Right forelimb (tissue), 1 donor: ENCODE results near the gene ALDH8A1.

Experiments
- DNase-seq: peaks from one replicate; pipeline ENCODE4 v3.0.0-alpha.2; 2018

Gene ALDH8A1

DNA sequence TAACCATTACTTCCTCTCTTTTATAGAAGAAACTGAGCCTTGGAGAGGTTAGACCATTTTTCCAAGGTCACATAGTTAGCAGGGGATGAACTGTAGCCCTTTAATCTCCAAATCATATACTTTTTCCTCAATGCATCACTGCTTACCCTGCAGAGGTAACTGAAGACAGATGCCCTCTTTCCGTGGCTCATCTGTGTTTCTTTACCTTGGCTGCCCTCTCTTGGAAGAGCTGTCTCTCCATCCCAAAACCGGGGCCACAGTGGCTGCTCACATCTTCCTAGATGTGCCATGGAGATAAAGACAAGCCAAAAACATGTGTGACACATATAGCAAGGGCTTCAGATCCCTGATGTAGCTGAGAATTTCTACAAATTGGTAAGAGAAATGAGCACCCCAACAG is 581 bp upstream of the ALDH8A1 start:
- DNase-seq = no peak

DNA sequence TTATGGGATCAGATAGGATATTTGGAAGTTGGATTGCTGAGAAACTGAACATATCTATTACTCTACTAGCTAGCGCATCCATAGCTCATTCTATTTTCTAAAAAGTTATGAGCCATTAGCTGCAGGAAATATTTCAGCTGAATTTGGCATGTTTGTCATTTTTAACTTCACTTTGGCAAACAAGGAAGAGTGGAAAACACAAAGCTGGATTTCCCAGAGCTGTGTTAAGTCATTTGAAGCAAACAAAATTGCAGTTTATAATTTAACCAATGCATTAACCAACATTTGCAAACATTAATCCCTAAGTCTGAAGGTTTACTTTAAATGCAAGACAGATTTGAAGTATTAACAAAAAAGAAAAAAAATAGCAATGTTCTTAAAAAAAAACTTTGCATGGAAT is 1.2 kb downstream of the ALDH8A1 start:
- no peak for DNase-seq

DNA sequence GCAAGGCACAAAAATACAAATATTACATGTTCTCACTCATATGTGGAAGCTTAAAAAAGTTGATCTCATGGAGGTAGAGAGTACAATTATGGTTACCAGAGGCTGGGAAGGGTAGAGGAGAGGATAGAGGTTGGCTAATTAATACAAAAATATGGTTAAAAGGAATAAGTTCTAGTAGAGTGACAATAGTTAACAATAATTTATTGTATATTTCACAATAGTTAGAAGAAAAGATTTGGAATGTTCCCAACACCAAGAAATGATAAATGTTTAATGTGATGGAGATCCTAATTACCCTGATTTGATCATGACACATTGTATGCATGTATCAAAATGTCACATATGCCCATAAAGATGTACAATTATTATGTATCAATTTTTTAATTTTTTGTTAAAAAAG is 1.8 kb downstream of the ALDH8A1 start:
- no peak for DNase-seq

DNA sequence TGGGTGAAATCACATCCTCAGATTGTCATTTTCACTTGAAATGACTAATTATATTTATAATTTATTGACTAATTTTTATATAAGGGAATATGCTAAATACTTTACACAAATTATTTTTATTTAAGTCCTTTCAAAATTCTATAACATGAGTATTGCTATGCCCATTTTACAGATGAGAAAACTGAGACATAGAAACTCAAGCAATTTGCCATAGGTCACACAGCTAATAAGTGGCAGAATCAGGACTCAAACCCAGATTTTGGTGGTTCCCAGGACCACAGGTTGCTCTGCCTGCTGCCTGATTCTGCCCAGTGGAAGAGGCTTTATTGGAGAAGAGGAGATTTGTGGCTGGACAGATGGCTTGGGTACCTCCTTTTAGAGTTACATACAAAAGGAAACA is 4.9 kb downstream of the ALDH8A1 start:
- no peak for DNase-seq

DNA sequence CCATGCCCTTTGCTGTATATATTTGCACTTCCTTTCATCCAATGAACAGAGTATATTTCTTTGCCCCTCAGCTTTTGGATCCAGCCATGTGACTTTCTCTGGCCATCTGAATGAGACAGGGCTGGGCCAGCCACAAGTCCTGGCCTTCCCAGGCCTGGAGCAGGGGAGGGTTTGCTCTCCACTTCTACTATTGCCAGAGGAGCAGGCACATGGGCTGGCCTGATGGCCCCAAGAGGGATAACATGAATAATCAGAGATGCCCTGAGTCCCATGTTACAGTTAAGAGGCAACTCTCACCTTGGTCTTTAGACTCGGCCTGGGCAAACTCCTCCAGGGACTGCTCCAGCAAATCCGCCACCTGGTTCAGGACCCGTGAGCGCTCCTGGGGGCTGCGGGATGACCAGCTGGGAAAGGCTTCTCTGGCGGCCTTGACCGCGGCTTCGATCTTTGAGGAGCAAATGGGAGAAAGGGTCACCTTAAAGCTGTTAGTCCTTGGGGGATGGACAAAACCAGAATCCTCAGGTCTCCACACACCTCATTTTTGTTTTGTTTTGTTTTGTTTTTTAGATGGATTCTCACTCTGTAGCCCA is 6.3 kb downstream of the ALDH8A1 start:
- no peak for DNase-seq

DNA sequence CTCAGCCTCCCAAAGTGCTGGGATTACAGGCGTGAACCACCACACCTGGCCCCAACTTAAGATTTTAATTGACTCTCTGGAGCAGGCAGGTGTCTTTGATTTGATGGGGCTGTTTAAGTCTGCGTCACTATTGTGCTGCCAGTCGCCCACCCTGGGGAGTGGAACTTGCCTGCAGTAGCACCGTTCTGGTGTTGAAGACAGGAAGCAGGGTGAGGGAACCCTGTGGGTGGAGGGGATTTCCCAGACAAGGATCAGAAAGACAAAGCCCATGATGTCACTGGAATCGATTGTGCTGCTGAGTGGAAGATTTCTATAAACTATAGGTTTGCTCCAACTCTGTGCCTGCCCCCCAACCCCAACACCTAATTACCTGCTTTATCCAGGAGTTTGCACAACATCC is 11.0 kb downstream of the ALDH8A1 start:
- DNase-seq = no peak

DNA sequence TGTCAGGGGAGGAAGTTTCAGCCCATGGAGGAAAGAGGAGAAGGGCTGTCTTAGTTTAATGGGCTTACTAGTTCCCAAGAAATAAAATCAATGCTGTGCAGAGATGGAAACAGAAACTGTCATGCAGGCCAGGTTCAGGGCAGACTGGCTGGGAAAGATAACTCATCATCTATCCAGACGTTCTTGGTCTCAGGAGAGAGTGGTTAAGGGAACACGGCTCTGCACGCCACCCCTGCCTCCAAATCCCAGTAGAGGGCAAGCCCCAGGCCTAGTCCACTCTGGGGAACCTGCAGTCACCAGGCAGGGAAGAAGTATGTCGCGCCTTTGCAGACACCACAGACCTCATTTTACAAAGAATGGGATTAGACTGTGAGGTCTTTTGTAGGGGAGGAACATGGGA is 12.5 kb downstream of the ALDH8A1 start:
- DNase-seq = no peak

DNA sequence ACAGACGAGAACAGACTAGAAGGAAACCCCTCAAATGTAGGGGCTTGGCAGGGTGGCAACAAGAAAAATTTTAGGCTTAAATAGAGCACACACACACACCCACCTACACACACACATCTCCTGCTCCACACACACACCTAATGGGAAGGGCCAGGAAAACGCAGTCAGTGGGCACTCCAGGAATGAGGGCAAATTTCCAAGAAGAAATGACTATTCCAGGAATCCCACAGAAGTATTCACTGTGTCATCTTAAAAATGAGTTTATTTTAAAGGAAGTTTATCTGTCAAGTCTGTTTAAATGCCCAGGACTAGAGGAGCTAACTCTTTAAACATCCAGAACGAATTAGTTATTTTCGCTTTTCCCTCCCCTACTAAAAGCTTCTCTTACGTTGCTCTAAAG is 13.0 kb downstream of the ALDH8A1 start:
- DNase-seq = no peak

DNA sequence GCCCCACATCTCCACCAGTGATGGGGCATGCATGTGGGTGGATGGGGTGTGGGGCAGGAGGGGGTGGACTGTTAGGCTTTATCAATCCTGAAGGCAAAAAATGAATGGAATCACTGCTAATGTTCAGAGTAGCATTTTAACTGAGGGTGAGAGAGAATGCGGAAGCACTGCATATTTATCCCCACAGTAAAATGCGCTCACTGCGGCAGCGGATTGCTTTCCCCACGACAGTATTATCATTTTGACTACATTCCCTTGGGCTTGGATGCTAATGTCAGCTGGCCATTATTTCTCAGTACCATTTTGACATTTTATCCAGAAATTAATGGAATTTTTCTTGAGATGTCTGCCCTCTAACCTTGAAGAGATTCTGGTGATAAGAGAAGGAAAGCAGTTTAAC is 13.4 kb downstream of the ALDH8A1 start:
- no peak for DNase-seq

DNA sequence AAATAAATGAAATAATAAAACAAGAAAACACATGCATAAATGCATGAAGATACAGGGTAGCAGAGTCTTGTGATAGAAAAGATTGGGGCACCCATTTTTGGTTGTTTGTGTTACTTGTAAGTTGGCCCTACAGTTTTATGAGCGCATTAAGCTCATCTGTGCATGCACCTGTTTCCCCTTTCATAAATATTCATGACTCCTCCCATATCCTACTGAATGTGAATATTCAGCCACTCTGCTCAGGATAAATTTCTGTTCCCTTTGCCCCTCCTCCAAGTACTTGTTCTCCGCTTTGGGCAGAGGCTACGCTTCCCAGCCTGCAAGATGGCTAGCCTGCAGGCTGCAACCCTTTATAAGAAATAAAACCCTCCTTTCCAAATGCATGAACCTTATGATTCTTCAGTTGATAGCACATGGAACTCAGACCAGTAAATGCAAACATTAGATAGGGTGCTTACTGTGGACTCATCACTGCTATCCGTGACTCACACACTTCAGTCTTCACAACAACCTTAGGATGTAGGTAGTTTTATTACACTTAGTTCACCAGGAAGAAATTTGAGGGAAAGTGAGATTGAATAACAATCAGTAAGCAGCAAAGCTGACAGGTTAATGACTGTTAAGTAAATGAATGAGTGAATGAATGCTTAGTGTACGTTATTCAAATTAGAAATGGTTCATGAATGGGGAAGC is 15.0 kb downstream of the ALDH8A1 start:
- DNase-seq = no peak

DNA sequence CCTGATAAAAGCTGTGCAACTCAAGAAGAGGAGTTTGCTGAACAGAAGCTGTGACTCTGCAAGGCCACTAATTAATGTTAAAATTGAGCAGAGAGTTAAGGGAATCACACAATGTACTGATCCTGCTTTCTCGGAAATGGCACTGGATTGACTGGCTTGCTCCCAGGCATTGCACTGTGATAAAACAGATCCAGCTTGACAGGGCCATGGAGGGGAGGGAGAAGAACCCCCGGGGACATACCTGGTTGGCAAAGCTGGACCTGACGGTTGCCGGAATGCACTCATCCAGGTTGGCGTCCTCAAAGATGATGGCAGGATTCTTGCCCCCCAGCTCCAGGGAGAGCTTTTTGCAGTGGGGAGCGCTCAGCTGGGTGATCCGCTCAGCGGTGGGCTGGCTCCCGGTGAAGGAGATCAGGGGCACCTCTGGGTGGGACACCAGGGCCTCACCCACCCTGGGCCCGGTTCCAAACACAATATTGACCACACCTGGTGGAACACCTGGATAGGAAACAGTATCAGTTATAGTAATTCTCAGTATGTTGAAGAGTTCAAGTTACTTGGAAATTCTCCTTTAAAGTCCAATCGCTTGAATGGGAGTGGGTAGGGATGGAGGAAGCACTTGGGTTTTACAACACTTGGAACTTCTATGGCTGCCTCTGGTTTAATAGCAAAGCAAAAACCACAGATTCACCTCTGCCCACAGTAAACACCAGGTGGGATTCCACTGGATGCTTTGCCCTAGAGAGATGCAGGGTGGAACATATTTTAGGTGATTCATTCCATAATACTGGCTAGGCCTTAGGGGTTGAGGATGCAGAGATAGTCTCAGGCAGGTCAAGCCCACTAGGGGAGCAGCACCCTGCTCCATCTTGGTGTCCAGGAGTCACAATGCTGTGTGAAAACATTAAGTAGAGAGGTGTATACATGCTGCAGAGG is 17.1 kb downstream of the ALDH8A1 start:
- no peak for DNase-seq

DNA sequence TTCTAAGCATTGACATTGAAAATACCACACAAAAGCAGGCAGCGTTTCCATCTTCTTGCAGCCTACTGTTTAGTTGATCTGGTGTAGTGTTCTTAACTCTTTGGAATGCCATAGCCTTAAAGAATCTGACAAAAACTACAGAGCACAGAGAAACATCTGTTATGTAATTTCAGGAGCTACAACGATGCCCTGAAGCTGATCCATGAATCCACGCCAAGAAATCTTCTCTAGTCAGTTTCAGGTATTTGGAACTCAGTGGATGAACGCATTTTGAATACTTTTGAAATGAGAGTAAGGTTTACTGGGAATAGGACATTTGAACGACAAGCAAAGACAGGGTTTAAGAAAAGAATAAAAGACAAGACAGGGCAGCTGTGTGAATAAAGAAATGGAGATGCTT is 17.8 kb downstream of the ALDH8A1 start:
- DNase-seq = no peak

DNA sequence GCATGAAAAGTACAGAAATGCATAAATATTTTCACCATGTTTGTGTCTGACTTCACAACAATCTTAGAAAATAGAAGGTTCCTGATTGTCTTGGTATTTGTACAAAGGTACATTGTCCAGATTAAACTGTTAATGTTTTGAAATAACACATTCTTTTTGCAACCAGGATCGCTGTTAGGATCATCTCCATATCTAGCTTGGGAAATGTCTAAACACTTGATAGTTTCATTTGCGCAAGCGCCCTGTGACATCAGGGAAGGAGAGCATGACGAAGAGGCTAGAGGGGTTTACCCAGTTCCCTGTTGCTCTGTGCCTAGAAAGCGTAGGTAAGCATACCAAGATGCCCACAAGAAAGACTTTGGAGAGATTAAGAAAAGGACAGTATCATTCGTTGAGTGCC is 19.4 kb downstream of the ALDH8A1 start:
- no peak for DNase-seq

DNA sequence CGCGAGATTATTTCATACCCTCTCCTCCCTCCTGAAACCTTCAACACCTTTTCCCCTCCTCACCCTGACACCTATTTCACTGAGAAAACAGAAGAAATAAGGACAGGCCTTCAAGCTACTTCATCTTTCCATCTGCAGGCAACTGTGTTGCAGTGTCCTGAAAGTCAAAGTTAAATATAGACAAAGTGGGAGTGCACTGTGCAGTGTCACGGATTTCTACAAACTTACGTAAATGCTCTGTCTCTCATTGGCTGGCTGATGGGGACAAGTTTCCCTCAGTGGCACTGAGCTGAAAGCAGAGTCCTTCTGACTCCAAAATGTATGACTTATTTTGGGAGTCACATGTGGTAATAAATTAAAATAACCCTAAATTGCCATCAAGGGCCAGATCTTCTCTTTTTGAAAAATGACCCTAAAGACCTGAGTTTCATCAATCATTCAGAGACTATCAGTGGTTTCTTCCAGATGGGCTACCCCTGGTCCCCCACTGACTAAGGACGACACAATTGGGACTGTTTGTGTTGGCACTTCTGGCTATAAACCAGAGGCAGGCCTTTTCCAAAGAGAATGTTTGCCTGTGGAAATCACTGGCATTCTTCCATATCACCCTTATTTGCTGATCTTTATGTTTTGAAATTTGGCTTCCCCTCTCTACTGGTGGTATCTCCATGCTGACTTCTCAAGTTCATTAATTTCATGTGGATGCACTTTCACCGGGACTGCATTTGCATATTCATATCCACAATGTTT is 21.6 kb downstream of the ALDH8A1 start:
- DNase-seq = no peak

DNA sequence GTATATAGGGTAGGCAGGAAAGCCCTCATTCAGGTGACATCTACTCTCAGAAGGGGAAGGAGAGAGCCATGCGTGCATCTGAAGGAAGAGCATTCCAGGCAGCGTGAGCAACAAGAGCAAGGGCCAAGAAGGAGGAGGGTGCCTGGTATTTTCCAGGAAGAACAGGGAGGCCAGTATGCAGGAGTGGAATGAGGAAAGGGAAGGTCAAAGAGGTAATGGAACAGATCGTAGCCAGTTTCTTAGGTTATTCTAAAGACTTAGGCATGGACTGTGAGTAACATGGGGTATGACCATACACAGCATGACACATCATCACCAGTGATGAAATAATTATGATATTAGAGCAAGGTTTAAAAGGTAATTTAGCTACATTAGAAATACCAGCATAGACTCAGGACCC is 24.1 kb downstream of the ALDH8A1 start:
- DNase-seq = no peak

DNA sequence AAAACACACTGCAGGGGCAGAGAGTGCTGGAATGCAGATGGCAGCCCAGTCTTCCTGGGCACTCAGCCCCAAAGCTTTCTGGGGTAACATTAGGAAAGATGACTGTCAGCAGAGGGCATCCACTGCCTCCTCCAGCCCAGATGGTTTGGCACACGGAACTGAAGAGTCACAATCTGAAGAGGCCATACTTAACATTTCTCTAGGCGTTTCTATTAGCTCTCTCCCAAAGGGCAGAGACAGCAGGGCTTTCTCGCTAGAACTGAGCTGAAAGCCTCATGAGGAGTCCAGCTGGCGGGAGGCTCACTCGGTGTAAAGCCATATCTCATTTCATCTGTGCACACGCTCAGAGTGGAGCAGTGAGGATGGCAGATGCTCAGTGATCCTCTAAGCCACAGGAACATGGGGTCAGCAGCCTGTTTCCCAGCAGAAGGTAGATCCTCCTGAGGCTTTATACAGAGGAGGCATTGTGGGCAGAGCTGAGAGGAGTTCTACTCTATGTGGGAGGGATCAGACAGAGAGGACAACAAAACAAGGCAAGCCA is 28.1 kb downstream of the ALDH8A1 start:
- no peak for DNase-seq

DNA sequence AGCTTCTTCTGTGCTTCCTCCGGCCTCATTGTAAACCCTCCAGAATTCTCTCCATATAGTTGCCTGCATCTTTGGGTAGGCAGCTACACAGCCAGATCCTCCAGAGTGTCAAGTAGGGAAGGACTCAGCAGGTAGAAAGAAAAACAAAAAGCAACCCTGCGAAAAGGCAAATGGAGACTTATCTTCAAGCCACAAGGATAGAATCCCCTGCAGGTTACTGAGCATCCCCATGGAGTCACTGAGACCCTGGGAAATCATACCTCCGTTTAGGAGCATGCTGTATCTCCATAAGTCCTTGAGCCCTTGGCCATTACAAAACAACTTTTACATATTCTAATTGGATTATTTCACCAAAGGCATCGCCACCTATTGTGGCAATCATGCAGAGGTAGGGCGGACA is 28.6 kb downstream of the ALDH8A1 start:
- DNase-seq = no peak

DNA sequence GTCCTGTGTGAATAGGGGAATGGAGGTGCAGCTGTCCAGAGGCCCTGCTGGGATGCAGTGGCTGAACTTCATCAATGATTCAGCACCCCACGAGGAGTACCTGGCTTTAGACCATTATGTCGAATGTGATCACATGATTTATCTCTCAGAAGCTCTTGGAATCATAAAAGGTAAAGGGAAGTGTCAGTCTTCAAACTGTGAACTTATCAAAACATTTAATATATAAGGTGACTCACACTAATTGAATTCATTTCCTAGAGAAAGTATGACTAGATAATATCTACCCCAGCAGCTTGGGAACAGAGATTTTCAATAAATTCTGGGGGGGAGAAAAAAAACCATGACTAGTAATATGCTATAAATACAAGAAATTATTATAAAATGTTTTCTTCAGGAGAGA is 29.5 kb downstream of the ALDH8A1 start:
- no peak for DNase-seq

DNA sequence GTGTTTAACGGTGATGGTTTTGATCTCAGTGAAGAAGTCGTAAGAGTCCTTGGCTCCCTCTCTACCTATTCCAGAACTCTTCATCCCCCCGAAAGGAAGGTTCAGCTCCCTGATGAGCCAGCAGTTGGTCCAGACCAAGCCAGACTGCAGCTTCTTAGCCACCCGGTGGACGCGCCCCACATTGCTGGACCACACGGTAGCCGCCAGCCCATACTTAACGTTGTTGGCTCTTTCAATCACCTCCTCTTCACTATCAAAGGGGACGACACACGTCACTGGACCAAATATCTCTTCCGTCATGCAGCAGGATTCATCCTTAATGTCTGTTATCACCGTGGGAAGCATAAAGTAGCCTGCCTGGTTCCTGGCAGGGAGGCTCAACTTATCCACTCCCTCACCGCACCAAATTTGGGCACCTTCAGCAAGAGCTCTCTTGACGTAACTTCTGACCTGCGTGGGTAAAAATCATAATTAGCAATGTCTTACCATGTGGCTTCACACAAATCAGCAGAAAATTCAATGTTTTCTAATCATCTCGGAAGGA is 31.4 kb downstream of the ALDH8A1 start:
- no peak for DNase-seq

DNA sequence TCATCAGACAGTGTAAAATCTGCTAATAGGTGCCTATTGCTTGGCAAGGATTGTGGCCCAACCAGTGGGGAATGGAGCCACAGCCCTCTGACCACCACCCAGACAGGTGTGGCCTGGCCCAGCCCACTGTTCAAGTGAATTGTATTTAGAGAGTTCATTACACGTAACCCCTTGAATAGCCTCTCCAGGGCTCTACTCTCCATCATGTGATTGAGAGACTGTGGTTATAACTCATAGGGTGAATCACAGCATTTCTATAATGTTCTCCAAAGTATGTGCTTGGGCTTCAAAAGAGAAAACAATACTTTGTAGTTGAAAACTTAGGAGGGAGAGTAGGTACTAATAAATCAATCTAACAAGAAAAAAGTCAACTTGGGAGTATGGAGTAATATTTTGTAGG is 38.4 kb downstream of the ALDH8A1 start:
- no peak for DNase-seq

DNA sequence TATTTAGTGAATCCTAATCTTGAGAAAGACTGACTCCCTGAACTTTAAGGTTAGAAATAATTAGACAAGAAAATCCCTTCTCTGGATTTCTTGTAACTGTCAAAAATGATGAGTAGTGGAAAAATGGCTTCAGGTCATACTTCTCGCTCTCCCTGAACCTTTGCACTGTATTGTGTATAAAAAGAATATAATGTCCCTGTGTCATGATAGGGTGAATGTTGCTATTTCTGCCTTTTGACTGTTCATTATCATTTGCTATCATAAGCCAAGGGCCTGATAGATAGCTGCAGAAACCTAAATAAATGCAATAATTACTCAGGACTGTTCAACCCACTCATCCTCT is 39.3 kb downstream of the ALDH8A1 start:
- no peak for DNase-seq

DNA sequence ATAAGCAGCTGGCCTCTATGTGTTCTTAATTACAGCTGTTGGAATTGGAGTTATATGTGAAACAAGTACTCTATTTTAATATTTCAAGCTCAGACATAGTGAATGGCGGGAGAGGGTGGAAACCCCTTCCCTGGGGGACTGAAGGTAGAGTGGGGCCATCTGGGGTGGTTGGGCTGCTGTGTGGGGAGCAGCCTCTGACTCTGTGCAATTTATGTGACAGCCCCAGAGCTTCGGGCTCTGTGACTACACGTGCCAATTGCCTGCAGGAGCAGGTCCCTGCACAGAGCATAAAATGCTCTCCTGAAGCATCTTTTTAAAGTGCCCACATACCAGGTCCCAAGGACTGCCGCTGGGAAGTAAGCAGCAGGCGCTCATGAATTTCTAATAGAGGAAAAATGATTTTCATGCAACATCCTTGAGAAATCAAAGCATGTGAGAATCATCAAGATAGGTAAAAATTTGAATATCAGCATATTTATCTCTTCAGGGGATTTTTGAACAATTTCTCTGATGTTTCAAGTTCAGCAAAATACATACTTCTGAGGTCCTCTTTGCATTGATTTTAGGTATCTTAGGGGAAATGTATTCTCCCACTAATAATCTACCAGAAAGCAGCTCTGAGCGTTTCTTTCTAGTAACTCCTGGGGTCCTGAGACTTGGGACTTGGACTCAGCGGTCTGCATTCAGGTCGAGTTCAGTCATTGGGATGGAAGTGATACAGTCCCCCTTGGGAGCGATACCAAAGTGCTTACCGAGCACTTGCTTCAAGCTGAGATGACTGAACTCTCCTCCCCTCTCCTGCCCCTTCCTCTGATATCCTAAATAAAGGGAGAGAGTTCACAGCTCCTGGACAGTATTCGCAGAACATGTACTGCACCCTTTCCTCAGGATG is 40.0 kb downstream of the ALDH8A1 start:
- no peak for DNase-seq
